ENCODE measurements around the gene THOP1. TPM values are rescaled to one million over a fixed set of nuclear protein-coding genes. Genes with fewer than 3 reads are reported as not detected.

Gene THOP1
- total and polyA plus RNA-seq, 2 donors from 2014 or later: 36.8 to 42.9 TPM

DNA sequence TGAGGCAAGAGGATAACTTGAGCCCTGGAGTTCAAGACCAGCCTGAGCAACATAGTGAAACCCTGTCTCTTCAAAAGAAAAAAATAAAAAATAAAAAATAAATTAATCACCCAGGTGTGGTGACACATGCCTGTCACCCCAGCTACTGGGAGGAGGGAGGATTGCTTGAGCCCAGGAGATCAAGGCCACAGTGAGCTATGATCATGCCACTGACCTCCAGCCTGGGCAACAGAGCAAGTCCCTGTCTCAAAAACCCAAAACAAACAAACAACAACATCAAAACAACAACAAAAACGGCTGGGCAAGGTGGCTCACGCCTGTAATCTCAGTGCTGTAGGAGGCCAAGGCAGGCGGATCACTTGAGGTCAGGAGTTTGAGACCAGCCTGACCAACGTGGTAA lies 41.2 kb upstream of the THOP1 start:
- DNase-seq (no peak), FAIRE-seq (no peak)
- H3K9me3 ChIP-seq (ENCODE audit: control insufficient read depth in 2 of 3, insufficient read depth in 1 of 3, low read length in 3 of 3): no peaks in the 10 kb centered on the region
- no peak overlapping the region for H3K9ac ChIP-seq (ENCODE audit: low read length in 3 of 3)
- no peak overlapping the region for H3K4me3 ChIP-seq (ENCODE audit: low read length in 3 of 3)
- no peaks in the 10 kb centered on the region for H3K36me3 ChIP-seq (ENCODE audit: control insufficient read depth in 2 of 3, insufficient read depth in 3 of 3, low read length in 3 of 3)
- no peak overlapping the region for H3K27ac ChIP-seq (ENCODE audit: low read depth in 2 of 2, low read length in 2 of 2)
- peaks cover 0 to 4% (median 0%) of the 10 kb centered on the region in 3 donors for H3K4me1 ChIP-seq (ENCODE audit: control insufficient read depth in 2 of 3, insufficient read depth in 2 of 3, low read depth in 1 of 3, low read length in 3 of 3)
- TF ChIP-seq, protein P1, sequence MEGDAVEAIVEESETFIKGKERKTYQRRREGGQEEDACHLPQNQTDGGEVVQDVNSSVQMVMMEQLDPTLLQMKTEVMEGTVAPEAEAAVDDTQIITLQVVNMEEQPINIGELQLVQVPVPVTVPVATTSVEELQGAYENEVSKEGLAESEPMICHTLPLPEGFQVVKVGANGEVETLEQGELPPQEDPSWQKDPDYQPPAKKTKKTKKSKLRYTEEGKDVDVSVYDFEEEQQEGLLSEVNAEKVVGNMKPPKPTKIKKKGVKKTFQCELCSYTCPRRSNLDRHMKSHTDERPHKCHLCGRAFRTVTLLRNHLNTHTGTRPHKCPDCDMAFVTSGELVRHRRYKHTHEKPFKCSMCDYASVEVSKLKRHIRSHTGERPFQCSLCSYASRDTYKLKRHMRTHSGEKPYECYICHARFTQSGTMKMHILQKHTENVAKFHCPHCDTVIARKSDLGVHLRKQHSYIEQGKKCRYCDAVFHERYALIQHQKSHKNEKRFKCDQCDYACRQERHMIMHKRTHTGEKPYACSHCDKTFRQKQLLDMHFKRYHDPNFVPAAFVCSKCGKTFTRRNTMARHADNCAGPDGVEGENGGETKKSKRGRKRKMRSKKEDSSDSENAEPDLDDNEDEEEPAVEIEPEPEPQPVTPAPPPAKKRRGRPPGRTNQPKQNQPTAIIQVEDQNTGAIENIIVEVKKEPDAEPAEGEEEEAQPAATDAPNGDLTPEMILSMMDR (IDR thresholded peaks at IDR 0.05; ENCODE audit: borderline replicate concordance, extremely low read depth, insufficient read depth): no peak
- intact Hi-C loops (cut with DNase I): no loop called here
- H3K27me3 ChIP-seq (ENCODE audit: control insufficient read depth, insufficient read depth, low read length): no peaks in the 10 kb centered on the region

DNA sequence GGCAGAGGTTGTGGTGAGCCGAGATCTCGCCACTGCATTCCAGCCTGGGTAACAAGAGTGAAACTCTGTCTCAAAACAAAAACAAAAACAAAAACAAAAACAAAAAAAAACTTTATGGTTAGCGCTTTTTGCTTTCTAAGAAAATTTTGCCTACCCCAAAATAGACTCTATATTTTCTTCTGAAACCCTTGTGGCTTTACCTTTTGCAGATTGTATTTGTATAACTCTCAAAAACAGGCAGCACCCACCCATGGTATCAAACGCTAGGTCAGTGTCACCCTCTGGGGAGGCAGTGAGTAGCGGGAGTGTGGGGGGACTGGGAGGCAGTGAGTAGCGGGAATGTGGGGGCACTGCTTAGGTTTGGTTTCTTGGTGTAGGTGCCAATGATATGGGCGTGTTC lies 38.0 kb upstream of the THOP1 start:
- no peak overlapping the region for H3K9ac ChIP-seq (ENCODE audit: low read length in 3 of 3)
- DNase-seq: no peak
- TF ChIP-seq, protein P1 (IDR thresholded peaks at IDR 0.05; ENCODE audit: borderline replicate concordance, extremely low read depth, insufficient read depth): no peak
- H3K27me3 ChIP-seq (ENCODE audit: control insufficient read depth, insufficient read depth, low read length): no peaks in the 10 kb centered on the region
- no peak overlapping the region for H3K27ac ChIP-seq (ENCODE audit: low read depth in 2 of 2, low read length in 2 of 2)
- intact Hi-C loops (cut with DNase I): no loop called here
- H3K9me3 ChIP-seq (ENCODE audit: control insufficient read depth in 2 of 3, insufficient read depth in 1 of 3, low read length in 3 of 3): no peaks in the 10 kb centered on the region
- H3K4me1 ChIP-seq (ENCODE audit: control insufficient read depth in 2 of 3, insufficient read depth in 2 of 3, low read depth in 1 of 3, low read length in 3 of 3): no peaks in the 10 kb centered on the region
- no peak for FAIRE-seq
- no peaks in the 10 kb centered on the region for H3K36me3 ChIP-seq (ENCODE audit: control insufficient read depth in 2 of 3, insufficient read depth in 3 of 3, low read length in 3 of 3)
- H3K4me3 ChIP-seq (ENCODE audit: low read length in 3 of 3): no peak overlapping the region

DNA sequence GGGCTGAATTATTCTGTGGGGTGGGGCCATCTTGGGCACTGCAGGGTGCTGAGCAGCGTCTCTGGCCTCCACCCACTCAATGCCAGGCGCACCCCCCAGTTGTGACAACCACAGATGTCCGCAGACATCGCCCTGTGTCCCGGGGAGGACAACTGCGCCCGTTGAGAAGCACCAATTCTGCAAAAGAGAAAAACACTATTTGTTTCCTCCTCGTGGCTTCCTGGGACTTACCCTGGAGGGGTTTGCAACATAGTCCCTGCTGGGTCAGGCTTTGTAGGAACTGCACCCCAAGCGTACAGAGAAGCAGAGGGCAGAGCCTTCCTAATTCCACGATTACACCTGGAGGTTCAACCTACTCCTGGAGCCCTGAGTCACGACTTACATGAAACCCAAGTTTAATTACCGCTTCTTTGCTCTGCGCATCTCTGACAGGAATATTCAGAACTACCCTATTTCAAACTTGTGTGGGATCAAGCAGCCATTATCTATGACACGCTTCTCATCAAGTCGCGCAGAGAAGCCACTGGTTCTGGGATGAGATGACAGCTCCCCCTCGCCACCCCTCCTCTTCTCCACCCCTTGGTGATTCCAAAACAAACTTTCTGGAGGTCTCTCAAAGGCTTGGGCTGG lies 34.4 kb upstream of the THOP1 start:
- H3K4me3 ChIP-seq (ENCODE audit: low read length in 3 of 3): no peak overlapping the region
- FAIRE-seq: no peak
- intact Hi-C loops (cut with DNase I): loop anchor here (5.0 kb wide), 1 partner anchor 104 kb away; no protein-coding TSS in a partner anchor
- no peaks in the 10 kb centered on the region for H3K36me3 ChIP-seq (ENCODE audit: control insufficient read depth in 2 of 3, insufficient read depth in 3 of 3, low read length in 3 of 3)
- no peak overlapping the region for H3K27ac ChIP-seq (ENCODE audit: low read depth in 2 of 2, low read length in 2 of 2)
- no peak for DNase-seq
- H3K9ac ChIP-seq (ENCODE audit: low read length in 3 of 3): no peak overlapping the region
- no peaks in the 10 kb centered on the region for H3K9me3 ChIP-seq (ENCODE audit: control insufficient read depth in 2 of 3, insufficient read depth in 1 of 3, low read length in 3 of 3)
- no peaks in the 10 kb centered on the region for H3K27me3 ChIP-seq (ENCODE audit: control insufficient read depth, insufficient read depth, low read length)
- H3K4me1 ChIP-seq (ENCODE audit: control insufficient read depth in 2 of 3, insufficient read depth in 2 of 3, low read depth in 1 of 3, low read length in 3 of 3): no peaks in the 10 kb centered on the region
- TF ChIP-seq, protein P1 (IDR thresholded peaks at IDR 0.05; ENCODE audit: borderline replicate concordance, extremely low read depth, insufficient read depth): no peak

DNA sequence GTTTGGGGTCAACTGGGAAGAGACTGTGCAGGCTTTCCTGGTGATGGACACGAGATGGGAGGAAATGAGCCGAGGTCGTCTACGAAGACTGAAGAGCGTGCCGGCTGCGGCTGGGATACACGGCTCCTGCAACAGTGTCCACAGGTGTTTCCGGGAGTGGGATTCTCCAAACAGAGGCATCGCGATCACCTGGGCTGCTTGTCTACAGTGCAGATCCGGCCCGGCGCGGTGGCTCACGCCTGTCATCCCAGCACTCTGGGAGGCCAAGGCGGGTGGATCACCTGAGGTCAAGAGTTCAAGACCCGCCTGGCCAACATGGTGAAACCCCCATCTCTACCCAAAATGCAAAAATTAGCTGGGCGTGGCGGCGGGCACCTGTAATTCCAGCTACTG lies 33.9 kb upstream of the THOP1 start:
- H3K4me1 ChIP-seq (ENCODE audit: control insufficient read depth in 2 of 3, insufficient read depth in 2 of 3, low read depth in 1 of 3, low read length in 3 of 3): no peaks in the 10 kb centered on the region
- H3K27ac ChIP-seq (ENCODE audit: low read depth in 2 of 2, low read length in 2 of 2): no peak overlapping the region
- DNase-seq: no peak
- TF ChIP-seq, protein P1 (IDR thresholded peaks at IDR 0.05; ENCODE audit: borderline replicate concordance, extremely low read depth, insufficient read depth): no peak
- intact Hi-C loops (cut with DNase I): loop anchor here (5.0 kb wide), 1 partner anchor 104 kb away; no protein-coding TSS in a partner anchor
- no peaks in the 10 kb centered on the region for H3K27me3 ChIP-seq (ENCODE audit: control insufficient read depth, insufficient read depth, low read length)
- no peak overlapping the region for H3K9ac ChIP-seq (ENCODE audit: low read length in 3 of 3)
- no peak overlapping the region for H3K4me3 ChIP-seq (ENCODE audit: low read length in 3 of 3)
- H3K36me3 ChIP-seq (ENCODE audit: control insufficient read depth in 2 of 3, insufficient read depth in 3 of 3, low read length in 3 of 3): no peaks in the 10 kb centered on the region
- no peak for FAIRE-seq
- no peaks in the 10 kb centered on the region for H3K9me3 ChIP-seq (ENCODE audit: control insufficient read depth in 2 of 3, insufficient read depth in 1 of 3, low read length in 3 of 3)
